ENCODE measurements around the gene FAM20C.

DNA sequence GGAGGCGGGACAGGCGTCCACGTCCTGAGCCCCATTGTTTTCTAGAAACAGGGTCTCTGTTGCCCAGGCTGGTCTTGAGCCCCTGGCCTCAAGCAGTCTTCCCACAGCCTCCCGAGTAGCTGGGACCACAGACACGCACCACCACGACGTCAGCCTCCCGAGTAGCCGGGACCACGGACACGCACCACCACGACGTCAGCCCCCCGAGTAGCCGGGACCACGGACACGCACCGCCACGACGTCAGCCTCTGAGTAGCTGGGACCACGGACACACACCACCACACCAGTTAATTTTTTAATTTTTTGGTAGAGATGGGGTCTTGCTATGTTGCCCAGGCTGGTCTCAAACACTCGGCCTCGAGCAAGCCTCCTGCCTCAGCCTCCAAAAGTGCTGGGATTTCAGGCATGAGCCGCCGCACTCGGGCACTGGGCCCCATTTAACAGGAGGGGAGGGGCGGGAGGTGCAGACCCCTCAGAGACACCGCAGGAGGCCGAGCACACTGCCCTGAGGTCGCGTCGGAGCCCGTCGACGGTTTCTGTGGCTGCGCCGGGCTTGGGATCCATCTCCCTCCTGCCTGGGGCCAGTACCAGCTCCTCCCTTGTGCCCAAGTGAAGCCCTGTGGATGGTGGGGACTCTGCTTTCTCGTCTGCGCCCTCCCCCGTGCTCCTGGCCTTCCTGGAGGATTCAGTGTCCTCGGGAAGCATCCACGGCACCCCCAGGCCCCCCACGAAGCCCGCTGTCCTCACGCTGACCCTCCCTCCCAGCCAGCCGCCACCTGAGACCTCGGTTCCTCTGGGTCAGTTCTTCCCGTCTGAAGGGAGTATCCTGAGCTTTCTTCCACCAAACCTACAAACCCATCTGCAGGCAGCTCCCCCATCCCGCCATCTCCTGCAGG, 13.0 kb downstream of the FAM20C start:
- TF ChIP-seq, protein P1, sequence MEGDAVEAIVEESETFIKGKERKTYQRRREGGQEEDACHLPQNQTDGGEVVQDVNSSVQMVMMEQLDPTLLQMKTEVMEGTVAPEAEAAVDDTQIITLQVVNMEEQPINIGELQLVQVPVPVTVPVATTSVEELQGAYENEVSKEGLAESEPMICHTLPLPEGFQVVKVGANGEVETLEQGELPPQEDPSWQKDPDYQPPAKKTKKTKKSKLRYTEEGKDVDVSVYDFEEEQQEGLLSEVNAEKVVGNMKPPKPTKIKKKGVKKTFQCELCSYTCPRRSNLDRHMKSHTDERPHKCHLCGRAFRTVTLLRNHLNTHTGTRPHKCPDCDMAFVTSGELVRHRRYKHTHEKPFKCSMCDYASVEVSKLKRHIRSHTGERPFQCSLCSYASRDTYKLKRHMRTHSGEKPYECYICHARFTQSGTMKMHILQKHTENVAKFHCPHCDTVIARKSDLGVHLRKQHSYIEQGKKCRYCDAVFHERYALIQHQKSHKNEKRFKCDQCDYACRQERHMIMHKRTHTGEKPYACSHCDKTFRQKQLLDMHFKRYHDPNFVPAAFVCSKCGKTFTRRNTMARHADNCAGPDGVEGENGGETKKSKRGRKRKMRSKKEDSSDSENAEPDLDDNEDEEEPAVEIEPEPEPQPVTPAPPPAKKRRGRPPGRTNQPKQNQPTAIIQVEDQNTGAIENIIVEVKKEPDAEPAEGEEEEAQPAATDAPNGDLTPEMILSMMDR (conservative IDR thresholded peaks at IDR 0.05; ENCODE audit: low read depth, low read length), result no peak
- TF ChIP-seq EZH2phosphoT487 (IDR thresholded peaks at IDR 0.05; ENCODE audit: borderline replicate concordance, low read length), result no peak

All from PC-3 (cell line).